ENCODE data around the gene RERG.

GRCh38 chr12:15206831-15207389 lies 14.3 kb downstream of the RERG start:
- no peak for TF ChIP-seq SPI1 (IDR thresholded peaks at IDR 0.05; ENCODE audit: low read depth, low read length)
- no peak for TF ChIP-seq POLR2AphosphoS5 (IDR thresholded peaks at IDR 0.05; ENCODE audit: low read depth, low read length)
- TF ChIP-seq POLR2A (IDR thresholded peaks at IDR 0.05; ENCODE audit: low read depth, low read length): no peak
- TF ChIP-seq TAF1 (IDR thresholded peaks at IDR 0.05; ENCODE audit: low read depth, low read length): no peak
- TF ChIP-seq PAX5 (IDR thresholded peaks at IDR 0.05; ENCODE audit: insufficient read depth, low read length, severe bottlenecking): no peak
- no peak for TF ChIP-seq POU2F2 (IDR thresholded peaks at IDR 0.05; ENCODE audit: low read depth, low read length)
